Sigmoid colon (tissue), 7 donors: ENCODE data around the gene SLC24A4. TPM values are rescaled to one million over a fixed set of nuclear protein-coding genes. Genes with fewer than 3 reads are reported as not detected.
A peak's percentile ranks its signal among the peaks of the same experiment; 100 is the strongest.

Source experiments
- DNase-seq: peaks from one replicate; pipeline ENCODE4 v3.0.0-alpha.2; 2019
- H3K27ac ChIP-seq, 4 donors: fragments of 200-600 bp; sonication (generic); one replicate each; pipeline ENCODE4 v1.5.1; 2016 to 2019; ENCODE audit warnings: mild to moderate bottlenecking in 1 of 4
- H3K27me3 ChIP-seq, 3 donors: fragments of 200-600 bp; sonication (generic); one replicate each; pipeline ENCODE4 v1.5.1; 2019; ENCODE audit warnings: mild to moderate bottlenecking in 1 of 3
- H3K36me3 ChIP-seq, 4 donors: fragments of 200-600 bp; sonication (generic); one replicate each; pipeline ENCODE4 v1.5.1; 2016 to 2019
- H3K4me1 ChIP-seq, 4 donors: fragments of 200-600 bp; sonication (generic); one replicate each; pipeline ENCODE4 v1.5.1; 2017 to 2019
- H3K4me3 ChIP-seq, 4 donors: fragments of 200-600 bp; sonication (generic); one replicate each; pipeline ENCODE4 v1.5.1; 2017 to 2019; ENCODE audit warnings: mild to moderate bottlenecking in 2 of 4, moderate library complexity in 1 of 4
- H3K9me3 ChIP-seq, 4 donors: fragments of 200-600 bp in 3 of 4; sonication (generic) in 3 of 4; one replicate each; pipeline versions ENCODE4 v1.5.1 to v1.6.1; 2013 to 2019
- EP300 ChIP-seq, 4 donors: sonication (generic); formaldehyde crosslinking; IDR thresholded peaks; one replicate each; pipeline ENCODE4 v1.6.1; 2017; ENCODE audit warnings: antibody characterized with exemption in 4 of 4
- POLR2A ChIP-seq, 2 donors: fragments of 450-650 bp; IDR thresholded peaks; one replicate each; pipeline ENCODE4 v1.6.1; 2016; ENCODE audit warnings: antibody characterized with exemption in 2 of 2, mild to moderate bottlenecking in 2 of 2, moderate library complexity in 2 of 2
- POLR2AphosphoS5 ChIP-seq, 4 donors: sonication (generic); formaldehyde crosslinking; IDR thresholded peaks; one replicate each; pipeline ENCODE4 v1.6.1; 2017; ENCODE audit warnings: antibody characterized with exemption in 4 of 4
- WGBS, 2 donors: extraction: QIAGEN DNeasy Blood & Tissue Kit; methylation state at CpG; one replicate each; pipeline ENCODE4 v1.1.7; 2013; 5-methylcytosine and 5-hydroxymethylcytosine counted together
- intact Hi-C: fragments of 100-400 bp; cut with DNase I; formaldehyde crosslinking; loops from one replicate; pipeline ENCODE4 v1.15.1; 2023
- polyA plus RNA-seq, 3 donors: library from polyadenylated mRNA; stranded (reverse); fragments of 200-250 nt; gene quantifications; one replicate each; pipeline ENCODE4 v1.2.3, GENCODE V29; 2013
- total RNA-seq, 4 donors: library from RNA; depleted of rRNA; stranded (reverse); fragments of >200 nt; gene quantifications; one replicate each; pipeline ENCODE4 v1.1.0, GENCODE V29; 2016
- TF ChIP-seq, protein P1 (sequence below), 4 experiments: fragments of 450-650 bp in 3 of 4; fragments of 200-600 bp in 1 of 4; IDR thresholded peaks; one replicate each; pipeline ENCODE4 v1.5.1; 2016 to 2019; ENCODE audit warnings: antibody characterized with exemption in 4 of 4, mild to moderate bottlenecking in 3 of 4, moderate library complexity in 2 of 4
- donor health status: healthy with polysubstance abuse.
- donor health status: Bipolar disorder and iron deficiency.
- donor health status: healthy.

The SLC24A4 gene
- total and polyA plus RNA-seq, 7 donors, result under 0.01 to 1.4 (median 0.77) TPM; not detected in 1

DNA sequence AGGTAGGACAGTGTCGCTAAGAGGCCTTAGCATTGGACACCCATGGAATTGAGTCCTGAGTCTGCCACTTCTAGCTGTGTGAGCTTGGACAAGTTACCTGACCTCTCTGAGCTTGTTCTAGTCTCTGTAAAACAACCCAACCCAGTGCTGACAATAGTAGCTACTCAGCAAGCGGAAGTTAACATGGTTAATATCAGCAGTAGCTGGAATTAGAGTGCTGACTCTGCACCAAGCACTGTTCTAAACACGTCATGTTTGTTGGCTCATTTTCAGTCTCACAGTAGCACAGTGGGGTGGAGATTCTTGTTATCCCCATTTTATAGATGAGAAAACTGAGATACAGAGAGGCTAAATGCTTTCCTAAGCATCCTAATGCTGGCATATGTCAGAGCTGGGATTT lies 143.1 kb downstream of the SLC24A4 start:
- Histone ChIP-seq H3K9me3 (peaks cover 0 to 8% (median 3%) of the 10 kb centered on the region in 4 donors), H3K36me3 (no peaks in the 10 kb centered on the region), H3K27ac (peak overlapping the region in 1 of 4 donors; percentile 37), H3K4me1 (peaks cover 0 to 4% (median 0%) of the 10 kb centered on the region in 4 donors), H3K4me3 (no peak overlapping the region), H3K27me3 (no peaks in the 10 kb centered on the region)
- TF ChIP-seq POLR2A (IDR thresholded peaks at IDR 0.05) (no peak), POLR2AphosphoS5 (IDR thresholded peaks at IDR 0.05) (peak in 2 of 4 donors; percentile 6 to 12)
- intact Hi-C loops, result no loop called here
- WGBS, 2 donors, result 85 to 93% methylated on average over 3 of the region's 3 CpGs
- DNase-seq, result no peak

DNA sequence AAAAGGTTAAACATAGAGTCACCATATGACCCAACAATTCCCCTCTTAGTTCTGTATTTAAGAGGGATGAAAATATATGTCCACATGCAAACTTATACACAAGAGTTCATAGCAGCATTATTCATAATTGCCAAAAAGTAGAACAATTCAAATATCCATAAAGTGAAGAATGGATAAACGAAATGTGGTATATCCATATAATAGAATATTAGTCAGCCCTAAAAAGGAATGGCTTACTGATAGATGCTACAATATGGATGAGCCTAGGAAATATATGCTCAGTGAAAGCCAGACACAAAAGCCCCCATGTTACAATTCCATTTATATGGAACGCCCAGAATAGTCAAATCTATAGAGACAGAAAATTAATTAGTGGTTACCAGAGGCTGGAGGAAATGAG lies 146.6 kb downstream of the SLC24A4 start:
- WGBS, 2 donors, result 94% methylated on average over 2 of the region's 2 CpGs
- no peak overlapping the region for H3K27ac ChIP-seq
- no peak for TF ChIP-seq EP300 (IDR thresholded peaks at IDR 0.05)
- TF ChIP-seq, protein P1, sequence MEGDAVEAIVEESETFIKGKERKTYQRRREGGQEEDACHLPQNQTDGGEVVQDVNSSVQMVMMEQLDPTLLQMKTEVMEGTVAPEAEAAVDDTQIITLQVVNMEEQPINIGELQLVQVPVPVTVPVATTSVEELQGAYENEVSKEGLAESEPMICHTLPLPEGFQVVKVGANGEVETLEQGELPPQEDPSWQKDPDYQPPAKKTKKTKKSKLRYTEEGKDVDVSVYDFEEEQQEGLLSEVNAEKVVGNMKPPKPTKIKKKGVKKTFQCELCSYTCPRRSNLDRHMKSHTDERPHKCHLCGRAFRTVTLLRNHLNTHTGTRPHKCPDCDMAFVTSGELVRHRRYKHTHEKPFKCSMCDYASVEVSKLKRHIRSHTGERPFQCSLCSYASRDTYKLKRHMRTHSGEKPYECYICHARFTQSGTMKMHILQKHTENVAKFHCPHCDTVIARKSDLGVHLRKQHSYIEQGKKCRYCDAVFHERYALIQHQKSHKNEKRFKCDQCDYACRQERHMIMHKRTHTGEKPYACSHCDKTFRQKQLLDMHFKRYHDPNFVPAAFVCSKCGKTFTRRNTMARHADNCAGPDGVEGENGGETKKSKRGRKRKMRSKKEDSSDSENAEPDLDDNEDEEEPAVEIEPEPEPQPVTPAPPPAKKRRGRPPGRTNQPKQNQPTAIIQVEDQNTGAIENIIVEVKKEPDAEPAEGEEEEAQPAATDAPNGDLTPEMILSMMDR (IDR thresholded peaks at IDR 0.05), result no peak
- no peak for TF ChIP-seq POLR2AphosphoS5 (IDR thresholded peaks at IDR 0.05)
- no peak for TF ChIP-seq POLR2A (IDR thresholded peaks at IDR 0.05)
- H3K4me3 ChIP-seq, result no peak overlapping the region
- intact Hi-C loops, result no loop called here
- H3K9me3 ChIP-seq, result peaks cover 0 to 8% (median 3%) of the 10 kb centered on the region in 4 donors
- H3K27me3 ChIP-seq, result no peaks in the 10 kb centered on the region
- H3K36me3 ChIP-seq, result no peaks in the 10 kb centered on the region
- peaks cover 0 to 11% (median 5%) of the 10 kb centered on the region in 4 donors for H3K4me1 ChIP-seq
- DNase-seq, result no peak

DNA sequence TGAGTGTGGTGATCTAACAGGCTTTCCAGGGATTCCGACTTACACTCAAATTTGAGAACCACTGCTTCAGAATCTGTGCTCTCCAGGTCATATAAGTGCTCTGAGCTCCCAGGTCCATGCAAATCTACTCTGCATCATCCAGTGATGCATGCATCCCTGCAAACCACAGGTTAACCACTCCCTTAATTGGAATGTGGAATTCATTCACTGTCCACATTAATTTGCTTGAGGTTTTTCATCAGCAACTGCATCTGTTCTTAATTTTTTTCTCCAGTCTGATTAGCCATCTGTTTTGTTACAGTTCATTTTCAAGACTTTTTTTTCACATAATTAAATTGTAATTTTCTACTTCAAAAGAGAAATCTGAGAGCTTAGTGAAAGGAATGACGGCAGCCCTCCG lies 147.2 kb downstream of the SLC24A4 start:
- Histone ChIP-seq H3K4me1 (peaks cover 0 to 11% (median 5%) of the 10 kb centered on the region in 4 donors), H3K9me3 (peaks cover 0 to 8% (median 3%) of the 10 kb centered on the region in 4 donors), H3K4me3 (no peak overlapping the region), H3K27ac (no peak overlapping the region), H3K36me3 (no peaks in the 10 kb centered on the region), H3K27me3 (no peaks in the 10 kb centered on the region)
- 91 to 94% methylated on average over 3 of the region's 3 CpGs for WGBS, 2 donors
- DNase-seq, result no peak
- intact Hi-C loops, result no loop called here
- TF ChIP-seq, protein P1 (IDR thresholded peaks at IDR 0.05), result no peak
- no peak for TF ChIP-seq EP300 (IDR thresholded peaks at IDR 0.05)
- no peak for TF ChIP-seq POLR2AphosphoS5 (IDR thresholded peaks at IDR 0.05)
- TF ChIP-seq POLR2A (IDR thresholded peaks at IDR 0.05), result no peak

DNA sequence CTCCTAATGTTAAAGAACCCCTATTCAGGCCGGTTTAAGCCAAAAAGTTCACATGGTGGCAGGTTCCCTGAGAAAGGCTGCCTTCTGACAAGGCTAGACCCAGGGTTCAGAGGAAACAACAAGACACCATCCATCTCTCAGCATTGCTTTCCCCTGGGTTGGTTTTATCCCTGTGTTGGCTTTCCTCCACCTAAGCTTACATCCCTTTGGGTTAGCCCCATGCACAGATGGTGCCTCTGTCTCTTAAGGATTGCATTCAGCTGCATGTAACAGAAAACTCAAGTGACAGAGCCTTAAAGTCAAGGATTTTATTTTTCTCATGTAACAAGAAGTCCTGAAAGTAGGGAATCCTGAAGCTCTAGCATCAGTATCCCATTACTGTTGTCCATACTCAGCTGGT lies 147.8 kb downstream of the SLC24A4 start:
- Histone ChIP-seq H3K36me3 (no peaks in the 10 kb centered on the region), H3K9me3 (peaks cover 0 to 8% (median 3%) of the 10 kb centered on the region in 4 donors), H3K27me3 (no peaks in the 10 kb centered on the region), H3K27ac (no peak overlapping the region), H3K4me1 (peaks cover 0 to 11% (median 5%) of the 10 kb centered on the region in 4 donors), H3K4me3 (no peak overlapping the region)
- DNase-seq, result no peak
- intact Hi-C loops, result no loop called here
- 96 to 98% methylated on average over 1 of the region's 1 CpG for WGBS, 2 donors
- TF ChIP-seq, protein P1 (IDR thresholded peaks at IDR 0.05), result no peak
- TF ChIP-seq POLR2AphosphoS5 (IDR thresholded peaks at IDR 0.05), result no peak
- TF ChIP-seq POLR2A (IDR thresholded peaks at IDR 0.05), result no peak
- no peak for TF ChIP-seq EP300 (IDR thresholded peaks at IDR 0.05)

DNA sequence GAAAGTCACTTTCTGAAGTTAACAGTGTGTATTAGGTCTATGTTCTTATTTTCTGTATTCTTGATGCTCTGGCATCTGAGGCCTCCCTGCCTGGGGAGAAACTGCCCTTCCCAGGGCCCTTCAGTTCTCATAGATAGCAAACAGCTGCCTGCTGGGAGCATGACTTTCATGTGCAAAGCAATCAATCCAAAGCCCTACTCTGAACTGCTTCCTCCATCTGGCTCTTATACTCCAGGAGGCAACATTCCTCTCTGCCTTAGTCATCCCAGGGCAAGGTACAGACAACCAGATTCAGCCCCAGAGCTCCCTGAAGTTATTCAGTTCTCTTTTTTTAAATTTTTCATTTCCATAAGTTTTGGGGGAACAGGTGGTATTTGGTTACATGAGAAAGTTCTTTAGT lies 149.0 kb downstream of the SLC24A4 start:
- H3K4me1 ChIP-seq, result peaks cover 0 to 11% (median 5%) of the 10 kb centered on the region in 4 donors
- DNase-seq, result no peak
- intact Hi-C loops, result no loop called here
- H3K36me3 ChIP-seq, result no peaks in the 10 kb centered on the region
- no peak overlapping the region for H3K4me3 ChIP-seq
- no peaks in the 10 kb centered on the region for H3K27me3 ChIP-seq
- no peak overlapping the region for H3K27ac ChIP-seq
- no peak for TF ChIP-seq POLR2A (IDR thresholded peaks at IDR 0.05)
- TF ChIP-seq POLR2AphosphoS5 (IDR thresholded peaks at IDR 0.05), result no peak
- no peak for TF ChIP-seq EP300 (IDR thresholded peaks at IDR 0.05)
- TF ChIP-seq, protein P1 (IDR thresholded peaks at IDR 0.05), result no peak
- H3K9me3 ChIP-seq, result peaks cover 0 to 8% (median 3%) of the 10 kb centered on the region in 4 donors
